ENCODE results near the gene SDK2. TPM values are rescaled to one million over a fixed set of nuclear protein-coding genes. Genes with fewer than 3 reads are reported as not detected.

The SDK2 gene
- total and polyA plus RNA-seq, 2 of the 8 experiments (the other 6 are each of a cell fraction or from before 2014, with no cell fraction given): 3.9 to 4.1 TPM

GRCh38 chr17:73495641-73496040 is 148.6 kb downstream of the SDK2 start (continued):
- TF ChIP-seq CHD7 (IDR thresholded peaks at IDR 0.05; ENCODE audit: insufficient replicate concordance, low read length) (no peak), HDAC2 (IDR thresholded peaks at IDR 0.05; ENCODE audit: borderline replicate concordance in 1 of 2, low read depth in 2 of 2, low read length in 2 of 2) (no peak), BCL11A (IDR thresholded peaks at IDR 0.05; ENCODE audit: low read depth in 2 of 2, low read length in 2 of 2) (no peak), CEBPB (IDR thresholded peaks at IDR 0.05; ENCODE audit: low read depth, low read length) (no peak), CTBP2 (IDR thresholded peaks at IDR 0.05; ENCODE audit: borderline replicate concordance, insufficient read depth, insufficient read length, low read length) (no peak), ASH2L (IDR thresholded peaks at IDR 0.05; ENCODE audit: low read length) (no peak), TAF7 (optimal IDR thresholded peaks at IDR 0.05; ENCODE audit: borderline replicate concordance, low read depth, low read length) (no peak), SIN3A (conservative IDR thresholded peaks at IDR 0.05 in 1 of 2, IDR thresholded peaks at IDR 0.05 in 1 of 2; ENCODE audit: low read depth in 1 of 2, low read length in 2 of 2) (no peak), ATF3 (IDR thresholded peaks at IDR 0.05; ENCODE audit: insufficient read depth, low read depth, low read length) (no peak), CHD1 (IDR thresholded peaks at IDR 0.05; ENCODE audit: low read depth, low read length) (no peak), EGR1 (IDR thresholded peaks at IDR 0.05; ENCODE audit: borderline replicate concordance, low read depth, low read length) (no peak)
